Astrocyte (in vitro differentiated cells and primary cell): ENCODE data around the gene MAP1LC3C.

Source experiments
- CTCF ChIP-seq: IDR thresholded peaks from 2 replicates; pipeline ENCODE4 v1.5.1; 2011; ENCODE audit warnings: low read depth, mild to moderate bottlenecking, inconsistent platforms, low read length, moderate library complexity; ENCODE audit not compliant: insufficient read depth
- EZH2 ChIP-seq: IDR thresholded peaks from 2 replicates; pipeline ENCODE4 v1.6.1; 2012; ENCODE audit warnings: mild to moderate bottlenecking, low read length, inconsistent platforms; ENCODE audit not compliant: insufficient read depth

- TF ChIP-seq EZH2 (no peak), CTCF (no peak)
Measured at GRCh38 chr1:241957692-241958494, 41.0 kb downstream of the MAP1LC3C start, which contains the start of gene BECN2.
